SU-DHL-6 (cell line): ENCODE results near the gene RNASET2.

ENCODE experiments used
- H2AFZ ChIP-seq: fragments of 200-600 bp; sonication (generic); 2 replicates; pipeline ENCODE4 v1.6.1; 2014; ENCODE audit warnings: low read depth, mild to moderate bottlenecking, moderate library complexity, mixed read lengths, antibody characterized with exemption, low read length; ENCODE audit not compliant: severe bottlenecking
- H3F3A ChIP-seq: fragments of 200-600 bp; shearing (Covaris generic); 2 replicates; pipeline ENCODE4 v1.6.0; 2016; ENCODE audit warnings: antibody characterized with exemption, mild to moderate bottlenecking; ENCODE audit not compliant: insufficient read depth
- H3K27ac ChIP-seq: fragments of 200-600 bp; sonication (generic); 2 replicates; pipeline ENCODE4 v1.5.1; 2016; ENCODE audit warnings: low read depth, mild to moderate bottlenecking, low read length, moderate library complexity, mixed read lengths
- H3K27me3 ChIP-seq: fragments of 200-600 bp; sonication (generic), shearing (Covaris generic); 2 replicates; pipeline ENCODE4 v1.6.0; 2014; ENCODE audit warnings: mild to moderate bottlenecking, low read length
- H3K36me3 ChIP-seq: fragments of 200-600 bp; sonication (generic); 2 replicates; pipeline ENCODE4 v1.6.1; 2014; ENCODE audit warnings: mild to moderate bottlenecking, low read length, mixed read lengths
- H3K4me2 ChIP-seq: fragments of 300-600, 200-600 bp; shearing (Covaris generic), sonication (generic); 2 replicates; pipeline ENCODE4 v1.6.0; 2014; ENCODE audit warnings: low read length, low read depth, mild to moderate bottlenecking; ENCODE audit not compliant: poor library complexity, severe bottlenecking
- H3K4me3 ChIP-seq: fragments of 200-600 bp; sonication (generic); 2 replicates; pipeline ENCODE4 v1.5.1; 2014; ENCODE audit warnings: antibody characterized with exemption, low read length, mild to moderate bottlenecking, mixed read lengths; ENCODE audit not compliant: insufficient read depth, poor library complexity, severe bottlenecking
- H3K79me2 ChIP-seq: fragments of 200-600 bp; sonication (generic); 2 replicates; pipeline ENCODE4 v1.6.1; 2014; ENCODE audit warnings: mild to moderate bottlenecking, low read length, moderate library complexity; ENCODE audit not compliant: insufficient read depth
- H3K9ac ChIP-seq: fragments of 200-600 bp; sonication (generic); 2 replicates; pipeline ENCODE4 v1.7.0; 2014; ENCODE audit warnings: mild to moderate bottlenecking, low read length
- H3K9me2 ChIP-seq: fragments of 200-600 bp; sonication (generic); replicated peaks from 2 replicates; pipeline ENCODE4 v1.6.1; 2014; ENCODE audit warnings: low read length; ENCODE audit not compliant: insufficient read depth
- H3K9me3 ChIP-seq: fragments of 200-600 bp; sonication (generic); 2 replicates; pipeline ENCODE4 v1.6.1; 2014; ENCODE audit warnings: low read length, mixed read lengths; ENCODE audit not compliant: insufficient read depth
- H4K20me1 ChIP-seq: fragments of 200-600 bp; sonication (generic); 2 replicates; pipeline ENCODE4 v1.6.1; 2014; ENCODE audit warnings: low read depth, mild to moderate bottlenecking, antibody characterized with exemption, low read length, moderate library complexity, mixed read lengths
- CTCF ChIP-seq: fragments of 200-600 bp; sonication (generic); IDR thresholded peaks from one replicate; pipeline ENCODE4 v1.5.1; 2017; ENCODE audit warnings: antibody characterized with exemption, mild to moderate bottlenecking, low read length, moderate library complexity; ENCODE audit not compliant: insufficient read depth, poor library complexity, severe bottlenecking
- EZH2phosphoT487 ChIP-seq: fragments of 200-600 bp; sonication (generic), shearing (Covaris generic); conservative IDR thresholded peaks from 2 replicates; pipeline ENCODE4 v1.6.1; 2018; ENCODE audit warnings: mild to moderate bottlenecking, antibody characterized with exemption, low read length, moderate library complexity, mixed read lengths

Gene RNASET2

GRCh38 chr6:166940643-166941068, 15.7 kb downstream of the RNASET2 start:
- Histone ChIP-seq H3K9ac (no peak overlapping the region), H3F3A (no peaks in the 10 kb centered on the region), H3K36me3 (no peaks in the 10 kb centered on the region), H4K20me1 (no peaks in the 10 kb centered on the region), H3K27me3 (no peaks in the 10 kb centered on the region), H3K79me2 (no peaks in the 10 kb centered on the region), H2AFZ (no peak overlapping the region), H3K4me3 (no peak overlapping the region), H3K9me3 (no peaks in the 10 kb centered on the region), H3K9me2 (no peaks in the 10 kb centered on the region), H3K27ac (no peak overlapping the region), H3K4me2 (no peak overlapping the region)
- no peak for TF ChIP-seq EZH2phosphoT487

GRCh38 chr6:166939894-166940293, 16.5 kb downstream of the RNASET2 start:
- Histone ChIP-seq H3K36me3 (no peaks in the 10 kb centered on the region), H3K9me3 (no peaks in the 10 kb centered on the region), H3K27ac (no peak overlapping the region), H3K4me3 (no peak overlapping the region), H4K20me1 (no peaks in the 10 kb centered on the region), H3K79me2 (no peaks in the 10 kb centered on the region), H2AFZ (no peak overlapping the region), H3K9me2 (no peaks in the 10 kb centered on the region), H3K27me3 (no peaks in the 10 kb centered on the region), H3F3A (no peaks in the 10 kb centered on the region), H3K4me2 (no peak overlapping the region), H3K9ac (no peak overlapping the region)
- no peak for TF ChIP-seq EZH2phosphoT487
- no peak for TF ChIP-seq CTCF

DNA sequence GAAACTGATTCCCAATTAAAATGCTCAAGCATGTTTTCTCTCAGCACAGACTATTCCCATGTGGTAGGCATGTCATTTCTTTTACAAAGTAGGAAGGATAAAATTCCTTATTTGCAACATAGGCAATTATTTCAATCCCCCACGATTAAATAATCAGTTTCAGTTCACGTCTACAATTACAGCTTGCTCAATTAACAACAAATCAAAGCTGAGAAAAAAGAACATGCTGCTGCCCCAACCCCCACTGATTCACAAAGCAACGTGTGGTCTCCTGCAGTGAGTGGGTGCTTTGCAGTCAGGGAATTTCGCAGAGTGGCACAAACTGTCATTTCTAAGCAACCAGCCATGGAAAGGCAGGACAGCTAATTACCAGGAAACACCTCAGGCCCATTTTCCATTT, 17.0 kb downstream of the RNASET2 start:
- no peaks in the 10 kb centered on the region for H3K36me3 ChIP-seq
- no peaks in the 10 kb centered on the region for H4K20me1 ChIP-seq

DNA sequence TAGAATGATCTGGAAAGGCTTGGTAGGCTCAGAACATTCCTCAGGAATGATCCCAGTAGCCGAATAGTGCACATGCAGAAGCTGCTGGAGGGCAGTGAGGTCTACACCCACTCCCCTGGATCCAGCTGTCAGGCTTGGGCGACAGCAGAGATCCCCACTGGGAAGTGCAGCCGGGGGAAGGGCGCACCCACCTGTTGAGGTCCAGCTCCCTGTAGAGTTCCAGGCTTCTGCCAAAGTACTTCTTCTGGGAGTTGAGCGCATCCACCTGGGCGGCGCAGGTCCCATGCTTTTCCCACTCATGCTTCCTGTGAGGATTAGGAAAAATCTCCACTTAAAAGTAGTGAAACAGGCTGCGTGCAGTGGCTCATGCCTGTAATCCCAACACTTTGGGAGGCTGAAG, 17.6 kb downstream of the RNASET2 start:
- Histone ChIP-seq H3K36me3 (no peaks in the 10 kb centered on the region), H3K9me2 (no peaks in the 10 kb centered on the region), H3K4me3 (no peak overlapping the region), H3K27me3 (no peaks in the 10 kb centered on the region), H4K20me1 (no peaks in the 10 kb centered on the region), H3K9me3 (no peaks in the 10 kb centered on the region), H3K9ac (no peak overlapping the region), H3F3A (no peaks in the 10 kb centered on the region), H2AFZ (no peak overlapping the region), H3K27ac (no peak overlapping the region), H3K79me2 (no peaks in the 10 kb centered on the region), H3K4me2 (no peak overlapping the region)
- TF ChIP-seq CTCF (no peak), EZH2phosphoT487 (no peak)

More for the DNA sequence above, 17.0 kb downstream of the RNASET2 start:
- Histone ChIP-seq H3K9me2 (no peaks in the 10 kb centered on the region), H3K4me3 (no peak overlapping the region), H3K9ac (no peak overlapping the region), H3K4me2 (no peak overlapping the region), H3K27me3 (no peaks in the 10 kb centered on the region), H3K27ac (no peak overlapping the region), H3K79me2 (no peaks in the 10 kb centered on the region), H3K9me3 (no peaks in the 10 kb centered on the region), H3F3A (no peaks in the 10 kb centered on the region), H2AFZ (no peak overlapping the region)
- TF ChIP-seq CTCF (no peak), EZH2phosphoT487 (no peak)
